GM18867 (cell line): ENCODE results near the gene GOLGA6L10.
"Not testable (repeated sequence)": the region's sequence is repeated elsewhere in the genome, so short reads cannot be mapped to it uniquely, and the experiment has no call there.

Source experiments
- ATAC-seq: cut with Tn5 transposase; IDR thresholded peaks from one replicate; pipeline ENCODE4 v1.9.1; 2021; ENCODE audit warnings: mild to moderate bottlenecking, moderate library complexity; ENCODE audit not compliant: unreplicated experiment

The GOLGA6L10 gene

DNA sequence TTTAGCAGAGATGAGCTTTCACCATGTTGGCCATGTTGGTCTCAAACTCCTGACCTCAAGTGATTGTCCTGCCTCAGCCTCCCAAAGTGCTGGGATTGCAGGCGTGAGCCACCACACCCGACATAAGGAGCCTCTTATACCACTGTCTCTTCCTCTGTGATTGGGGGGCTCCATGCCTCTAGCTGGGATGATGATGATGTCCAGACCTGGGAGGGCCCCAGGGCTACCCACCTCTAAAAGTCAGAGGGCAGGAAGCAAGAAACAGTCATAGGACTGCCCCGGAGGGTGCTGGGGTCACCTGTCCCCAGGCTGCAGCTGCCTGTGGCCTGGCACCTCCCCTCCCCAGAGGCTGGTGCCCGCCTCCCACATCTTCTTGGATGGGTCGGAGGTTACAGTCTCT, 5.4 kb downstream of the GOLGA6L10 start:
- not testable (repeated sequence) for ATAC-seq

DNA sequence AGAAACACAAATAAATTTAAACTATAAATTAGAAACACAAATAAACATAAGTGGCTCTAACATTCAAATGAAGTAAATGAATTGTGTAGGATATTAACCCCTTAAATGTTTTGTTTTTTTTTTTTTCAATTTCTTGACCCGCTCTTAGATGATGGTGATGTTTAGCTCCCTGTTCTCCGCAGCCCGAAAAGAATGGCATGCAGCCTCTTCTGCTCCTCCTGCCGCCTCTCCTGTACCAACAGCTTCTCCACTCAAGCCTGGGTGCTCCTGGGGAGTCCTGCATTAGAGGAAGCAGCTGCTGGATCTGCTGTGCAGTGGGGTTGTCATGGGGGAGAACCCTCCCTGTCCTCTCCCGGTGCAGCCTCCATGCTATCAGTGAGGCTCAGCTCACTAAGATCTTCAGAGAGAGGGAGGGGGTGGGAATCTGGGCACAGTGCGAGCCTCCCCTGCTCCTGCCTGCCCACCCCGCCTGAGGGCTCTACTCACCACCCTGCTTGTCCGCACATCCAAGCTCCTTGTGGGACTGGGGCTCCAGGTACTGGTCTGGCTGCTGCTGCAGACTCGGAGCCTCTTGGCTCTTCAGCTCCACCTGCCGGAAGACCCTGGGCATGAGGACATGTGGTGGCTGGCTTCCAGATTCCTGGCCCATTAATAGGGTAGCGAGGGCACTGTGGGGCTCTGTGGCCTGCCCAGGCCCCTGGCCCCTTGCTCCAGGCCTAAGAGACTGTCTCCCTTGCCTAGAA, 6.5 kb downstream of the GOLGA6L10 start:
- ATAC-seq = not testable (repeated sequence)

DNA sequence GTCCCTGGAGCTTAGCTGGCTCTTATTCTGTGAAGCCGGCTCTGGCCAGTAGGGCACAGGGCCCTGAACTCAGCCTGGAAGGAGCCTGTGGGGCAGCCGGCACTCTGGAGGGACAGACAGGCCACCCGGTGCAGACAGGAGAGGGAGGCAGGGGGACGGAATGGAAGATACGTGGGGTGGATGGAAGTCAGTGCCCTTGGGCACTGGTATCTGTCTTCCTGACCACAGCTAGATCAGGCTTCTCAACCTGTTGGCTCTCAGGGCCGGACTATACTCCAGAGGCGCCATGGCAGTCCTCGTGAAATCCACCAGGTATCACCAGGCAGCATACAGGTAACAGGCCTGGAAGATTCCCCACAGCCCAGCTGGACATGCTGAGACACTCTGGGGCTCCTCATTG, 10.7 kb downstream of the GOLGA6L10 start:
- ATAC-seq = not testable (repeated sequence)

DNA sequence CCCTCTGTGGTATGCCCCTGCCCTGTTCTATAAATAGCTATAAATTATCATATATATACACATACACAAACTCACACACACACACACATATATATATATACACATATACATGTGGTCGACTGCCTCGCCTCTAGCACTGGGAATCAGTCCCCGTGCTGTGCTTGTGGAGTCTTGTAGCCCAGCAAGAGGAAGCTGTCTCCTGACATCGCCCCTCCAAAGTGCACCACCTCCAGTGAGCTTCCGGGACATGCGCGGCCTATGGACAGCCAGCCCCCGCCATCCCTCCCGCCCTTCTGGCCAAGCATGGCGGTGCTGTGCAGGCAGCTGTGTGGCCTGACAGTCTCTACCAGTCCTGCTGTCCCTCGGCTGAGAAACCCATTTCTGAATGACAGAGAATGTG, 11.2 kb downstream of the GOLGA6L10 start:
- not testable (repeated sequence) for ATAC-seq

DNA sequence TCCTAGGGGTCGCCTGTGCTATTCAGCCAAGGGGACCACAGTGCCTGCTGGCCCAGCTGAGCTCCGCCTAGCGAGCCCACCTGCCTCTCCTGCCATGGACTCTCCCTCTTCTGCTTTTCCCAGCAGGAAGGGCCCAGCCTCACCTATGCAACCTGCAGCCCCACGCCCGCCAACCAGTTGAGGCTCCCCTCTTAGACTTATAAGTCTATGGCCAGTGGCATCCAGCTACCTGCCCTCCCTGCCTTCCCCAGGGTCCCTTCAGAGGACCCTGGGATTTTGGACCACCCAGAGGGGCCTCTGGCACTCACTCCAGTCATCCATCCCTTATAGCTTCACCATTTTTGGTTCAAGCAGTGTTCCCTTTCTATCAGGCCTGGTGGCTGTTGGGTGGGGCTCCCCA, 12.2 kb downstream of the GOLGA6L10 start:
- not testable (repeated sequence) for ATAC-seq

DNA sequence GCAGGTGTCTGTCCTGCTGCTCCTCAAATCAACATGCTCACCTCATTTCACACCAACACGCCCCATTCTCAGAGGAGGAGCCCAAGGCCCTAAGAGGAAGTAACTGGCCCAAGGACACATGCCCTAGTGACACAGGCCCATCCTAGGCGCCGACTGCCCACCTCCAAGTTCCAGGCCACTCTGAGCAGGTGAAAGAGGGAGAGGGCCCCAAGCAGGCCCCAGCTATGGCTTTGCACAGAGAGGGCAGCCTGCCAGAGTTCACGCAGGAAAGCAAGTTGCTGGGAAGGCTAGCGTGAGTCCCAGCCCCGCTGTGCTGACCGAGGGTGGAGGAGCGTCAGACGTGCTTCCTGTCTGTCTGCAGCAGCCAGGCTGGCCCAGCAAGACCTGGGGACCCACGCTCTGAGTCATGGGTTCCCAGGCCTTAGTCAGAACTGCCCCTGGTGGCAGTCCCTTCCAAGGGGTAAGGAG, 13.1 kb downstream of the GOLGA6L10 start:
- not testable (repeated sequence) for ATAC-seq

DNA sequence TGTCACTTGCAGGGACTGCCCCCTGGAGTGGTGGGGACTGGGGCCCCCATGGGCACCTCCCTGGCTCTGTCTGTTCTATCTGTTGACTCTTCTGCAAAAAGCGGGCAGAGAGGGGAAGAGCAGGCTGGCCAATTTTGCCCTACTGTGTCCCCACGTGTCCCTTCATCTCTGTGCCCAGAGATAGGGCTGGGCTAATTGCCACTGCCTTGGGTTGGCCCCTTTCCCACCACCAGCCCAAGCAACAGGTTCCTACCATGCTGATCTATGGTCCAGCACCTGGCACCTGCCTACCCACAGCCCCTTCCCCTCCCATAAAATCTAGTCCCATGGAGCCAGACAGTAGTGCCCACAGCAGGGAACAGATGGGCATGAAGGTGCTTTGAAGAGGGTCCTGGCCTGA, 14.3 kb downstream of the GOLGA6L10 start:
- not testable (repeated sequence) for ATAC-seq

DNA sequence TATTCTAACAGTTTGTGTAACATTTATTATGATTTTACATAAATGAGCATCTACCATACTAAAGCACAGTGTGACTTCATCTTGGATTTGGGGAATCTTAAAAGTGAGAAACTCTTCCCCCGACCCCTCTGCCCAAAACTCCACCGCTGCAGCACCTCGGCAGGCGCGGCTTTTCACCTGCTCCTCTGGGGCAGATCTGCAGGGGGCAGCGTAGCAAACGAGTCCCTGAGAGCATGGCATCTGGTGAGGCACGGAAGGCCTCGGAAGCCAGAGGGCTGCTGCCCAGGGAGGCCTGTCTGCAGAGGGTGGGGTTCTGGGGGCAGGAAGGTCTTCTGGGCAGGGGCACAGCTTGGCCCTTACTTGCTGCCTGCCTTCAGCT, 14.7 kb downstream of the GOLGA6L10 start:
- not testable (repeated sequence) for ATAC-seq

DNA sequence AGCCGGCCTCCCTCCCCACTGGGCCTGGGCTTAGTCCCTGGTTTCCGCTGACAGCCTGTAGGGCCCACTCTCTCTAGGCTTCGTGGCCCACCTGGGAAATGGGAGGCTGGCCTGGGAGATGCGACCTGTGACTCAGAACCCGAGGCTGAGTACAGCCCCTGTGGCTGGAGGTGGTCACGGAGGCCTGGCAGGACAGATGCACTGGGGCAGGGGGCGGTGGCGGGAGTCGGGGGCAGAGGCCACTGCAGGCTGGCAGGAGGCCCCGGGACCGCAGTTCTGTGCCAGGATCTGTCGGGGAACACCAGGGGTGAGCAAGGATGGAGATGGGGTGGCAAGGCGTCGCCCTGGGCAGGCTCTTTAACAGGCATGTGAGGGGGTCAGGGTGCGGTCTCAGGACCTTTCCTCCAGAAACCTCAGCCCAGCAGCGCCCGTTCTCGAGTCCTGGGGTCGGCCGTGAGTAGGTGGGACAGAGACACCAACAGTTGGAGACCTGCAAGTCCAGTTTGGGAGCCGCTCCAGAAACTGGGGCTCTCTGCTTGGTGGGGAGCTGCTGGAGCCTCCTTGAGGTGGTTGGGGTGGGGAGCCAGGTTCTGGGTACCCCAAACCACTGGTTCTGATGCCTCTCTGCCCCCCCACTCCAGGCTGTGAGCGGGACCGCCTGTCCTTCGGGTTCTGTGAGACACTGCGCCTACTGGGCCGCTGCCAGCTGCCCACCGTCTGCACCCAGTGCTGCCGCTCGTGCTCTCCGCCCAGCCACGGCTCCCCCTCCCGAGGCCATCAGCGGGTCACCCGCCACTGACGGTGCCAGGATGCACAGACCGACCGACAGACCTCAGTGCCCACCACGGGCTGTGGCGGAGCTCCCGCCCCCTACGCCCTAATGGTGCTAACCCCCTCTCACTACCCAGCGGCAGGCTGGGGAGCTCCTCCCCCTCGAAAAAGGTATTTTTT, 15.4 kb downstream of the GOLGA6L10 start:
- ATAC-seq = not testable (repeated sequence)

DNA sequence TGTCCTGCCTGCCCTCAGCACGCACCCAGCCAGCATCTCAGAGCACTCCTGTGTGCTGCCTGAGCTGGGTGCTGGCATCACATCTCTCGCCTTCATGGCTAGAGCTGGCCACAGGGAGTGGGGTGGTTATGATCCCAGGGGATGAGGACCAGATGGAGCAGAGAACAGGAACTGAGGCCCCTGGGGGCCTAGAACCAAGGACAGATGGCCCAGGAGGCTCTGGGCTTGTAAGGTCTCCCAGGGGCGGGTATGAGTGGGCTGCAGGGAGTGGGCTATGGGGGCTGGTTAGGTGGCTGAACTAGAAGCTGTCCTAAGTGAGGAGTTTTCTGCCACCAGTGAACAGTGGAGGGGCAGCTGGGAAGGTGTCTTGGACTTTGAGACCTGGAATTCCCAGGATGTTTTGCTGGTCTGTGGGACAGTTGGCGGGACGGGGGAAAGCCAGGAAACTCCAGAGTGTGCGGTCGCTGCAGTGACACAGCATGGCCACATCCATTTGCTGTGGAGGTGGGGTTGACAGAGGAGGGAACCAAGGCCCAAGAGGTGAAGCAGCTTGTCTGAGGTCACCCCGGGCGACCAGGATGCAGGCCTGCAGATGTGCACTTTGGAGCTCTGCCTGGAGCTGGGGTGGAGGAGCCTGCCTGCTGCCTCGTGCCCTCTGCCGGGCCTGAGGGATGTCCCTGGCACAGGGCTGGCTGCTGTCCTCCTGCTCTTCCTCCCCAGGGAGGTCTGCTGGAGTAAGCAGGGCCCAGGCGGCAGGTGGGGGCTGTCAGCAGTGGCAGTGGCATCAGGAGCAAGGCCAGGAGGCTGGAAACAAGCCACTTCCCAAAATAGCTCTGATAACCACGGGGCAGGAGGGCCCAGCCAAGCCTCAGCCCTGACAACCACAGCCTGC, 16.3 kb downstream of the GOLGA6L10 start:
- ATAC-seq = not testable (repeated sequence)

DNA sequence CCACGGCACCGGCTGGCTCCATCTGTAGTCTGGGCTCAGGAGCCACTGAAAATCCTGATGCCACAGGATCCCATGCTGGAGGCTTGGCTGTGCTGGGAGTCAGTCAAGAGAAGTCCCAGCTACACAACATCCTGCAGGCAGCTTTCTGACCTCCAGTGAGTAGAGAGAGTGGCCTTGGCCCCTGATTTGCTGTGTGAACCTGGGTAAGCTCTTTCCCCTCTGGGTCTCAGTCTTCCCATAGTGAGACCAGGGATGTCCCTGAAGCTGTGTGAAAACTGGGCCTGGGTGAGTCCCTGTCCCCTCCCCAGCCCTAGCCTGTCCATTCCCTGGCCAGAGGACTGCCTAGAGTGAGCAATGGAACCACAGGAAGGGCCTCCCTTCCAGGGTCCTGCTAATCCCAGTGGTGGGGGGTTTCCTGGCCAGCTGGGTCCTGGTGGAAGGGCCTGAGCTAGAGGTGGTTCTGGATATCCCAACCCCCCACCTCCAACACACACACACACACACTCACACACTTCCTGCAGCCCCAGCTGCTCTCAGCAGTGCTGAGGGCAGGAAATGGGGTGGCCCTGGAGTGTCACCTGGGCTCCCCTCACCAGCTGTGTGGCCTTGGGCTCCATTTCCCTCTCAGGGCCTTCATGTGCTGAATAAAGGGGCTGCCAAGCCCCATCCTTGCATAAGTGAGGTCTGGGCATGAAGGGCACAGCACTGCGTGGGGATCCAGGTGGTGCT, 17.5 kb downstream of the GOLGA6L10 start:
- not testable (repeated sequence) for ATAC-seq

DNA sequence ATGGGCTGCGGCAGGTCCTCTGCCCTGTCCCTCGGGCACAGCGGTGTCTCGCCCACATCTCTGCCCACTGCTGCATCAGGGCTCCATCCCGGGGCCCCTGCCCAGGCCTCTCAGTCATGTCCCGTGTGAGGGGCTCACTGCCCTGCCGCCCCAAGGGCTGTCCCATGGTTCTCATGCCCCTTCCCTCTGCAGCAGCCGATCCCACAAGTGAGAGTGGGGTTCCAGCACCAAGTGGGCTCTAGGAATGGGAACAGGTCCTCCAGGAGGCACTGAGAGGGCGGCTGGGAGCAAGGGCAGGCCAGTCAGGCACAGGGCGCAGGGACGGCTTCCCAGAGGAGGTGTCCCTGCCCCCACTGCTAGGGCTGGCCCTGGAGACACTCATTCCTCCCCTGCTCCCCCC, 18.4 kb downstream of the GOLGA6L10 start:
- ATAC-seq = not testable (repeated sequence)

DNA sequence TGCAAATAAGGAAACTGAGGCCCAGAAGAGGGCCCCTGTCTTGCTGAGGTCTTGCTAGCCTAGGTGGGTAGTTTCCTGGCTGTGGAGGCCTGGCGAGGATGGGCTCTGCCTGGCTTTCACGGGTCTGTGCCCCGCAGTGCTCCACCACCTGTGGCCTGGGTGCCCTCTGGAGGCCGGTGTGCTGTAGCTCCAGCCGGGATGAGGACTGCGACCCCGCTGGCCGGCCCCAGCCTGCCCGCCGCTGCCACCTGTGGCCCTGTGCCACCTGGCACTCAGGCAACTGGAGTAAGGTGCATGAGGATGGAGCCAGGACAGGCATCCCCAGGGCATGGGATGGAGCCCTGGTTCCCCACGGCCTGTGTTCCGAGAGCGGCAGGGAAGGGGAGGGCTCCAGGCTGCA, 20.2 kb downstream of the GOLGA6L10 start:
- ATAC-seq = not testable (repeated sequence)

DNA sequence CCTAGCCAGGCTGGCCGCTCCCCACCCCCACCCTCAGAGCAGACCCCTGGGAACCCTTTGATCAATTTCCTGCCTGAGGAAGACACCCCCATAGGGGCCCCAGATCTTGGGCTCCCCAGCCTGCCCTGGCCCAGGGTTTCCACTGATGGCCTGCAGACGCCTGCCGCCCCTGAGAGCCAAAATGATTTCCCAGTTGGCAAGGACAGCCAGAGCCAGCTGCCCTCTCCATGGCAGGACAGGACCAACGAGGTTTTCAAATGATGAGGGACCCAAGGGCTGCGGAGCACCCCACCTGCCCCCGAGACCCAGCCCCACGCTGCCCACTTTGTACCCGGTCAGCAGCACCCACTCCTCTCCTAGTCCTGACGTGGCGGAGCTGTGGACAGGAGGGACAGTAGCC, 21.9 kb downstream of the GOLGA6L10 start:
- not testable (repeated sequence) for ATAC-seq

DNA sequence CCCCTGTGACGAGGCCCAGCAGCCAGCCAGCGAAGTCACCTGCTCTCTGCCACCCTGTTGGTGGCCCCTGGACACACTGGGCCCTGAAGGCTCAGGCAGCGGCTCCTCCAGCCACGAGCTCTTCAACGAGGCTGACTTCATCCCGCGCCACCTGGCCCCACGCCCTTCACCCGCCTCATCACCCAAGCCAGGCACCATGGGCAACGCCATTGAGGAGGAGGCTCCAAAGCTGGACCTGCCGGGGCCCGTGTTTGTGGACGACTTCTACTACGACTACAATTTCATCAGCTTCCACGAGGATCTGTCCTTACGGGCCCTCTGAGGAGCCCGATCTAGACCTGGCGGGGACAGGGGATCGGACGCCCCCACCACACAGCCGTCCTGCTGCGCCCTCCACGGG, 22.4 kb downstream of the GOLGA6L10 start:
- ATAC-seq = not testable (repeated sequence)

DNA sequence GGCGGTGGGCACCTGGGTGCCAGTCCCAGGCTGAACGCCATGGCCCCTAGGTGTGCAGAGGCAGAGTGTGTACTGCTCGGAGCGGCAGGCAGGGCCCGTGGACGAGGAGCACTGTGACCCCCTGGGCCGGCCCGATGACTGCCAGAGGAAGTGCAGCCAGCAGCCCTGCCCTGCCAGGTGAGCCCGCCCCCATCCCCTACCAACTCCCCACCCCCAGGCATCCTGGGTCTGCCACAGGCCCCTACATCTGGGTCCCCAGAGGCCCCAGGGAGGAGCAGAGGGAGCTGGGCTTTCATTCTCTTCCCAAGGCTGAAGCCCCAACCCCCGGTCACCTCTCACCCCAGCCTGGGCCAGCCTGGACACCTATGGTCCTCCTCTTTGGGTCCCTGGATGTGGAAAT, 23.6 kb downstream of the GOLGA6L10 start:
- not testable (repeated sequence) for ATAC-seq

DNA sequence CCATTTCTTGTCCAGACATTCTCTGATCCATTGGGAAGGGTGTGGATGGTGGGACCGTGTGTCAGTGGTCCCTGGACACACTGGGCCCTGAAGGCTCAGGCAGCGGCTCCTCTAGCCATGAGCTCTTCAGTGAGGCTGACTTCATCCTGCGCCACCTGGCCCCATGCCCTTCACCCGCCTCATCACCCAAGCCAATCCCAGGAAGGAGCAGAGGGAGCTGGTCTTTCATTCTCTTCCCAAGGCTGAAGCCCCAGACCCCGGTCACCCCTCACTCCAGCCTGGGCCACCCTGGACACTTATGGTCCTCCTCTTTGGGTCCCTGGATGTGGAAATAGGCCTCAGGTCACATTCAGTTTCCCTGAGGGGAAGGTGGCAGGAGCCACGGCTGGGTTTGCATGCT, 24.4 kb downstream of the GOLGA6L10 start:
- ATAC-seq = not testable (repeated sequence)

DNA sequence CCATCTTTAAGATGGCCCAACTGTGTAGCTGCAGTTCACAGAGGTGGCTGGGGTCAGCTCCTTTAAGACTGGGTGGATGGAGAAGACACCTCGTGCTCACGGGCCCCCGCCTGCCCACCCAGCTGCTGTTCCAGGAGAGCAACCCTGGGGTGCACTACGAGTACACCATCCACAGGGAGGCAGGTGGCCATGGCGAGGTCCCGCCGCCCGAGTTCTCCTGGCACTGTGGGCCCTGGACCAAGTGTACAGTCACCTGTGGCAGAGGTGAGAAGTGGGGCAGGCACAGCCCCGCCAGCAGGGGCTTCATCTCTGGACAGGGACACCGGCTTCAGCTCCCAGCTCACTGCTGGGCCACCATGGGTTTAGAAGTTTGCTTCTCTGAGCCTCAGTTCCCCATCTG, 26.8 kb downstream of the GOLGA6L10 start:
- not testable (repeated sequence) for ATAC-seq

DNA sequence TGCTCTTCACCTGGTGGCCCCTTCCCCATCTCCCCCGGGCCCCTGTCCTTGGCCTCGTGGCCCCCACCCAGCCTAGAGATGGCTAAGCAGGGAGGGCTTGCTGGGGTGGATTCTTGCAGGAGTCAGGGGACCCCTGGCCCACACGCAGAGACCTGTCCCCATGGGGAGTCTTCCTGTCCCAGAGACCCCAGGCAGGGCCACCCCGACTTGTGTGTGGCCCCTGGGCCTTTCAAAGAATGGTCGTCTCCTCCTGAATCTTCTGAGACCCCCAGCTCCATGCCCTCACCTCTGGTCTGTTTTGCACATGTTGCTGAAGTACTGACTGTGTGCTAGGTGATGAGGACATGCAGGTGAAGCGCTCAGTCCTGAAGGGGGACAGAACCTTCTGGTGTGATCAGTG, 28.4 kb downstream of the GOLGA6L10 start:
- ATAC-seq = not testable (repeated sequence)
